ENCODE measurements around the gene CLSTN2. TPM values are rescaled to one million over a fixed set of nuclear protein-coding genes. Genes with fewer than 3 reads are reported as not detected.
A peak's percentile ranks its signal among the peaks of the same experiment; 100 is the strongest.

The CLSTN2 gene
- total RNA-seq: 1 to 10 TPM; 2.7 to 5.0 (median 3.1) TPM

DNA sequence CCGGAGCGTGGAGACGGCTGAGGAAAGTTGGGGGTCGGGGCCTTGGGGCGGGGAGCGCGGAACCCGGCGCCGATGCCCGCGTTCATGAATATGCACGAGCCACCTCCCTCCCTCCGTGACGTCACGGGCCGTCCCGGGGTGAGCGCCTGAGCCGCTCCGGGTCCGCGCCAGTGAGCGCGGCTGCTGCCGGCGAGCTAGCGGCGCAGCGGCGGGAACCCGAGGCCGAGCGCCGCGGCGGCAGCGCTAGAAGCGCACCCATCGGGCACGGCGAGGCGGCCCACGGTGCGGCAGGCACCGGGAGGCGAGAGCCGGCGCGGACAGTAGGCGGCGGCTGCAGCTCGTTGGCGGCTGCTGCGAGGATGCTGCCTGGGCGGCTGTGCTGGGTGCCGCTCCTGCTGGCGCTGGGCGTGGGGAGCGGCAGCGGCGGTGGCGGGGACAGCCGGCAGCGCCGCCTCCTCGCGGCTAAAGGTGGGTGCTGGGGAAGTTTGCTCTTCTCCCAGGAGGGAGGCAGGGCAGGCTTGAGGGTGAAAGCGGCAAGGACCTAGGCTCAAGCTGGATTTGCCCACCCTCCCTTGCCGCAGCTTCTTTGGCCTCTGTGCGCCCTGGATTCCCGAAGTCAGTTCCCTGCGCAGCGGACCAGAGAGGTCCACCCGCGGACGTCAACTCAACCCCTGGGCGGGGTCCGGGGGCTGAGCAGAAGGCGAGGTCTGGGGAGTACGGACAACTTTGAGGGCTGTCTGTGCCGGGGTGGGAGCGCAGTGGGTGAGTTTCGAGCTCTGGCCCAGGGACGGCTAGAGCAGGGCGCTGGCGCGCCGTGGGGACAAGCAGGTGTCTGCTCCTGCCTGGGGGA, at the start of gene CLSTN2:
Gene CLSTN2 (plus strand): TSS at position 170 of the 850 bp plus-strand sequence.
- H3K27ac ChIP-seq: no peak within 1 kb of the TSS
- no peak for TF ChIP-seq POLR2A (IDR thresholded peaks at IDR 0.05)
- TF ChIP-seq, protein P1, sequence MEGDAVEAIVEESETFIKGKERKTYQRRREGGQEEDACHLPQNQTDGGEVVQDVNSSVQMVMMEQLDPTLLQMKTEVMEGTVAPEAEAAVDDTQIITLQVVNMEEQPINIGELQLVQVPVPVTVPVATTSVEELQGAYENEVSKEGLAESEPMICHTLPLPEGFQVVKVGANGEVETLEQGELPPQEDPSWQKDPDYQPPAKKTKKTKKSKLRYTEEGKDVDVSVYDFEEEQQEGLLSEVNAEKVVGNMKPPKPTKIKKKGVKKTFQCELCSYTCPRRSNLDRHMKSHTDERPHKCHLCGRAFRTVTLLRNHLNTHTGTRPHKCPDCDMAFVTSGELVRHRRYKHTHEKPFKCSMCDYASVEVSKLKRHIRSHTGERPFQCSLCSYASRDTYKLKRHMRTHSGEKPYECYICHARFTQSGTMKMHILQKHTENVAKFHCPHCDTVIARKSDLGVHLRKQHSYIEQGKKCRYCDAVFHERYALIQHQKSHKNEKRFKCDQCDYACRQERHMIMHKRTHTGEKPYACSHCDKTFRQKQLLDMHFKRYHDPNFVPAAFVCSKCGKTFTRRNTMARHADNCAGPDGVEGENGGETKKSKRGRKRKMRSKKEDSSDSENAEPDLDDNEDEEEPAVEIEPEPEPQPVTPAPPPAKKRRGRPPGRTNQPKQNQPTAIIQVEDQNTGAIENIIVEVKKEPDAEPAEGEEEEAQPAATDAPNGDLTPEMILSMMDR (IDR thresholded peaks at IDR 0.05): peak in 1 of 6 experiments; percentile 5

GRCh38 chr3:139887431-139887830, 47.6 kb upstream of the CLSTN2 start:
- Histone ChIP-seq H3K27ac (no peak overlapping the region), H3K36me3 (no peaks in the 10 kb centered on the region), H3K4me1 (no peaks in the 10 kb centered on the region), H3K4me3 (no peak overlapping the region), H3K9me3 (peaks cover 0 to 6% (median 0%) of the 10 kb centered on the region in 4 donors), H3K27me3 (no peaks in the 10 kb centered on the region)
- no peak for DNase-seq
- TF ChIP-seq POLR2A (IDR thresholded peaks at IDR 0.05): no peak
- TF ChIP-seq, protein P1 (IDR thresholded peaks at IDR 0.05): no peak

More for the DNA sequence above, at the start of gene CLSTN2:
- H3K27me3 ChIP-seq: peaks cover 0 to 14% of the 10 kb centered on the region in 2 donors
- peak within 1 kb of the TSS; percentile 21 to 53 (median 33) for H3K4me3 ChIP-seq
- H3K4me1 ChIP-seq: peaks cover 0 to 20% (median 4%) of the 10 kb centered on the region in 4 donors
- peak in 2 of 3 donors; percentile 59 to 63 for DNase-seq
- no peaks in the 10 kb centered on the region for H3K9me3 ChIP-seq
- H3K36me3 ChIP-seq: no peaks in the 10 kb centered on the region

DNA sequence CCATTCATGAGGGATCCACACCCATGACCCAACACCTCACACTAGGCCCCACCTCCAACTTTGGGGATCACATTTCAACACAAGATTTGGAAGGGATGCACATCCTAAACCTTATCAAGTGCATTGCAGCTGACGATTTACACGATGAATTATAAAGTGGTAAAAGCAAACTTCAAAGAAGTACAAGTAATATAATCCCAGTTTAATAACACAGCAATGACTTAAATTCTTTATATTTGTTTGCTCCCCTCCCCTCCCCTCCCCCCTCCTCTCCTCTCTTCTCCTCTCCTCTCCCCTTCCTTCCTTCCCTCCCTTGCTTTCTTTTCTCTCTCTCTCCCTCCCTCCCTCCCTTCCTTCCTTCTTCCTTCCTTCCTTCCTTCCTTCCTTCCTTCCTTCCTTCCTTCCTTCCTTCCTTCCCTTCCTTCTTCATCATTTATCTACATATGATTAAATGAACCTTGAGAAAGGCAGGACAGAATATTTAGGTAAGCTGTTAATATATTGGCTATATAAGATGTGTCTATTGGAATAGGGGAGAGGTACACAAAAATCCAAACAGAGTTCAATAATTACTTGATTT, 46.3 kb upstream of the CLSTN2 start:
- Histone ChIP-seq H3K36me3 (no peaks in the 10 kb centered on the region), H3K4me3 (no peak overlapping the region), H3K9me3 (no peaks in the 10 kb centered on the region), H3K27ac (no peak overlapping the region), H3K27me3 (no peaks in the 10 kb centered on the region), H3K4me1 (no peaks in the 10 kb centered on the region)
- DNase-seq: no peak
- no peak for TF ChIP-seq POLR2A (IDR thresholded peaks at IDR 0.05)
- TF ChIP-seq, protein P1 (IDR thresholded peaks at IDR 0.05): no peak

- no peak for DNase-seq
- no peak overlapping the region for H3K27ac ChIP-seq
- no peak for TF ChIP-seq POLR2A (IDR thresholded peaks at IDR 0.05)
- TF ChIP-seq, protein P1 (IDR thresholded peaks at IDR 0.05): no peak
These were observed 41.6 kb upstream of the CLSTN2 start for GRCh38 chr3:139893267-139893962.

DNA sequence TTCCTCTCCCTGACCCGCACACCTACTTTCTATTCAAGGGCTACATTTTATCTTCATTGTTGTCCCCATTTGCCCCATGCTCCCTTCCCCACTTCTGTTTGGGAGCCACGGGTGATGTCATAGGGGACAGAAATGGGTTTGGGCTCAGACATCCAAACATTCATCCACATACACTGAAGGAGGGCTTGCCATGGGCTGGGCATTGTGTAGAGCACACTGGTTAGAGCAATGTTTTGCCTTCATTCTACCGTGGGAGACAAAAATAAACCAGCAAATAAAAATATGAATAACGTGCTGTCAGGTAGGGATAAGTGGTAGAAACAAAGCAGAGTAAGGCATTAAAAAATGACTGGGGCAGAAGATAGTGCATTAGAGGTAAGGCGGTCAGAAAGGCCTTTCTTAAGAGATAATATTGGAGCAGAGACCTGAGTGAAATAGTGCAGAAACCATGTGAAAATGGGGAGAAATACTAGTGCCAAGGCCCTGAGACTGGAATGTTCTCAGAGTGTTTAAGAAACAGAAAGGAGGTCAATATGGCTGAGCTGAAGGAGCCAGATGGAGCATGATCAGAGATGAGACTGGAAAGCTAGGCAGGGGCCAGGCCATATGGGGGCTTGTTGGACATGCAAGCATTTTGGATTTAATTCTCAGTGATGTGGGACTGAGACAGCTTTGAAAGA, 40.9 kb upstream of the CLSTN2 start:
- Histone ChIP-seq H3K4me3 (no peak overlapping the region), H3K27me3 (no peaks in the 10 kb centered on the region), H3K36me3 (no peaks in the 10 kb centered on the region), H3K9me3 (no peaks in the 10 kb centered on the region), H3K4me1 (no peaks in the 10 kb centered on the region), H3K27ac (no peak overlapping the region)
- TF ChIP-seq, protein P1 (IDR thresholded peaks at IDR 0.05): no peak
- no peak for TF ChIP-seq POLR2A (IDR thresholded peaks at IDR 0.05)
- DNase-seq: no peak

More at GRCh38 chr3:139893267-139893962, 41.6 kb upstream of the CLSTN2 start:
- no peaks in the 10 kb centered on the region for H3K4me1 ChIP-seq
- H3K9me3 ChIP-seq: no peaks in the 10 kb centered on the region
- H3K27me3 ChIP-seq: no peaks in the 10 kb centered on the region
- no peaks in the 10 kb centered on the region for H3K36me3 ChIP-seq
- H3K4me3 ChIP-seq: no peak overlapping the region
